T follicular helper cell (primary cell): ENCODE measurements around the gene CLOCK.

Source experiments
- DNase-seq: peaks from one replicate; pipeline ENCODE4 v3.0.0-alpha.2; 2020; ENCODE audit warnings: low read depth

CLOCK gene

GRCh38 chr4:55380576-55380975, 166.1 kb downstream of the CLOCK start:
- DNase-seq = no peak

- no peak for DNase-seq
These were observed 167.9 kb downstream of the CLOCK start for GRCh38 chr4:55378617-55379467.
